Heart right ventricle (tissue), 16 donors: ENCODE measurements around the gene ULK2. TPM values are rescaled to one million over a fixed set of nuclear protein-coding genes. Genes with fewer than 3 reads are reported as not detected.

Experiments used
- ATAC-seq, 8 donors: fragments of 200-7000 bp; cut with Tn5 transposase; one replicate each; pipeline ENCODE4 v1.9.1; 2020; ENCODE audit warnings: mild to moderate bottlenecking in 8 of 8, moderate library complexity in 8 of 8, moderate number of reproducible peaks in 1 of 8
- DNase-seq, 2 donors: peaks; one replicate each; pipeline ENCODE4 v3.0.0-alpha.2; 2020
- H3K27ac ChIP-seq, 10 donors: fragments of 200-600 bp; sonication (generic) in 2 of 10; one replicate each; pipeline versions ENCODE4 v1.5.0 to v1.8.0; 2020 to 2022; ENCODE audit warnings: mild to moderate bottlenecking in 3 of 10
- H3K27me3 ChIP-seq, 7 donors: fragments of 200-600 bp; one replicate each; pipeline ENCODE4 v1.8.0; 2021 to 2022; ENCODE audit warnings: mild to moderate bottlenecking in 2 of 7
- H3K36me3 ChIP-seq, 9 donors: fragments of 200-600 bp; sonication (generic) in 1 of 9; one replicate each; pipeline versions ENCODE4 v1.5.0 to v1.8.0; 2020 to 2022; ENCODE audit warnings: mild to moderate bottlenecking in 2 of 9
- H3K4me1 ChIP-seq, 9 donors: fragments of 200-600 bp; sonication (generic) in 1 of 9; one replicate each; pipeline versions ENCODE4 v1.5.0 to v1.8.0; 2020 to 2022; ENCODE audit warnings: mild to moderate bottlenecking in 4 of 9
- H3K4me3 ChIP-seq, 10 donors: fragments of 200-600 bp; sonication (generic) in 2 of 10; one replicate each; pipeline versions ENCODE4 v1.5.0 to v1.8.0; 2020 to 2022; ENCODE audit warnings: mild to moderate bottlenecking in 7 of 10, moderate library complexity in 2 of 10
- H3K9me3 ChIP-seq, 11 donors: fragments of 200-600 bp in 10 of 11; sonication (generic) in 2 of 11; one replicate each; pipeline versions ENCODE4 v1.5.0 to v1.8.0; 2013 to 2022; ENCODE audit warnings: mild to moderate bottlenecking in 2 of 11, control low read depth in 1 of 11, moderate library complexity in 1 of 11
- WGBS, 2 donors: extraction: QIAGEN DNeasy Blood & Tissue Kit; methylation state at CpG; one replicate each; pipeline ENCODE4 v1.1.7; 2013; ENCODE audit warnings: inconsistent platforms in 1 of 2; 5-methylcytosine and 5-hydroxymethylcytosine counted together
- intact Hi-C, 10 donors: fragments of 100-400 bp; cut with DNase I; formaldehyde crosslinking; loops; one replicate each; pipeline versions ENCODE4 v1.11.1 to v1.14.2; 2022
- long read RNA-seq, 3 donors: library from polyadenylated mRNA; unstranded; transcript quantifications; one replicate each; pipeline ENCODE4 v2.0.0, GENCODE V29; 2020 to 2021
- polyA plus RNA-seq, 2 donors: library from polyadenylated mRNA; stranded (reverse); fragments of 200-250 nt; gene quantifications; one replicate each; pipeline ENCODE4 v1.2.3, GENCODE V29; 2013
- total RNA-seq, 10 donors: library from RNA; stranded (reverse); fragmentation: NEBNext Ultra II Directional in 3 of 10; extraction: Animal tissue kit (Norgen Biotek cat#: 25700) in 3 of 10; gene quantifications; one replicate each; pipeline versions ENCODE4 v1.2.1 to v1.2.4, GENCODE V29; 2021 to 2023
- TF ChIP-seq, protein P1 (sequence below), 9 donors: fragments of 200-600 bp; sonication (generic) in 2 of 9; IDR thresholded peaks; one replicate each; pipeline versions ENCODE4 v1.5.0 to v1.8.0; 2021 to 2022; ENCODE audit warnings: antibody characterized with exemption in 9 of 9, mild to moderate bottlenecking in 5 of 9, moderate library complexity in 1 of 9
- donor health status: Arrhythmogenic right ventricular cardiomyopathy.
- donor health status: ischemic (EF 13 %, LVEDD 7.1; RV severe dilation, severe dysfunction).
- donor health status: healthy with polysubstance abuse.
- donor health status: DM: no; HTN: yes; CAD: no.
- donor health status: DM: no; HTN: no; CAD: no.
- donor health status: ischemic (EF 25% LVEDD 6.9; RV normal size, moderate dysfunction).
- donor health status: ischemic (EF 25% LVEDD 5.7; RV mildly dilated, moderate dysfunction).
- donor health status: healthy.
- donor health status: DM: yes; HTN: yes; CAD: no.
- donor health status: Ischemic cardiomyopathy.
- donor health status: ischemic (EF 35%, LVEDD 5.7; RV mildly dilated, moderate dysfunction).
- donor health status: nonischemic (EF 11% LVEDD 7.7; RV severe dilation, severe dysfunction).
- donor health status: DM: yes; HTN: yes; CAD: no.
- donor health status: PGD.
- donor health status: ischemic (EF 29% LVEDD 5.4; RV normal size, mild dysfunction).
- donor health status: nonischemic (EF 23%, LVEDD 6.1; RV moderate dilation, normal function).

ULK2 gene
- total RNA-seq (10 to 100 TPM; 12.0 to 23.7 (median 18.0) TPM), polyA plus RNA-seq (1 to 10 TPM; 2.9 to 5.9 TPM)
- long read RNA-seq, donor 1, full-length matches to known transcripts: 7 of 22 reads
- long read RNA-seq, donor 1, partial matches to known transcripts: 14 of 22 reads
- long read RNA-seq, donor 1, other reads (novel, unspliced or antisense): 1 of 22 reads
- long read RNA-seq, donor 2, full-length matches to known transcripts: 13 of 20 reads
- long read RNA-seq, donor 2, partial matches to known transcripts: 5 of 20 reads
- long read RNA-seq, donor 2, other reads (novel, unspliced or antisense): 2 of 20 reads
- long read RNA-seq, donor 3, full-length matches to known transcripts: 4 of 14 reads
- long read RNA-seq, donor 3, partial matches to known transcripts: 8 of 14 reads
- long read RNA-seq, donor 3, other reads (novel, unspliced or antisense): 2 of 14 reads

DNA sequence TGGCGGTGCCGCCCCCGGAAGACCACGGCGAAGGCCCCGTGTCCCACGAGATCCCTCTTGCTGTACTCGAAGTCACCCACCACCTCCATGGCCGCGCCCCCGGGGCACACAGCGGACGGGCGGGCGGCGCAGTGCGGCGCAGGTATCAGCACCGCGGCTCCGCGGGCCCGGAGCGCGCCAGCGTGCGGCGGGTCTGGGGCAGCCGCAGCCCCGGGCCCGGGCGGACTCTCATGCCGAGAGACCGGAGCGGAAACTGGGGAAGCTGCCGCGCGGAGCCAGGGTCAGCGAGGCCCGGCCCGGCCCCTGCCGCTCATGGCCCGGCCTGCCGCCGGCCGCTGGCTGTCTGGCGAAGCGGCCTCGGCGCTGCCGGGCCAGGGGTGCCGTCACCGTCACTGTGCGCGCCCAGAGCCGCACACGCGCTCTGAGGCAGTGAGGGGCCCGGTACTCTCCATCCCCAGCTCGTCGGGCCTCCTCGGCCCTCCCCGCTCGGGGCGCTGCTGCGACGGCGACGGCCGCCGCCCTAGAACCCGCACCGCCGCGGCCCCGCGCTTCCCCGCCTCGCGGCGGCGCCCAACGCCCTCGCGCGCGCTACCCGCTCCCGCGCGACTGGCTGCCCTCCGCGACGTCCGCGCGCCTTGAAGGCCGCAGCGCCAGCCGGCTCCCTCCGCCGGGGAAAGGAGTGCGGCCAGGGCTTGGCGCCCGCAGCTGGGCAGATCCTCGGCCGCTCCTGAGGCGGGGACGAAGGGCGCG, at the start of gene ULK2:
TSS of gene ULK2 (minus strand) at position 608 of the 750 bp plus-strand sequence. CDS start at position 89, 519 bp downstream.
- Histone ChIP-seq H3K4me1 (peaks cover 0 to 23% (median 12%) of the 10 kb centered on the region in 9 donors), H3K27me3 (no peaks in the 10 kb centered on the region), H3K9me3 (no peaks in the 10 kb centered on the region), H3K36me3 (peaks cover 0 to 19% (median 2%) of the 10 kb centered on the region in 9 donors), H3K27ac (peak within 1 kb of the TSS; percentile 49 to 92 (median 78)), H3K4me3 (peak within 1 kb of the TSS; percentile 75 to 95 (median 84))
- TF ChIP-seq, protein P1, sequence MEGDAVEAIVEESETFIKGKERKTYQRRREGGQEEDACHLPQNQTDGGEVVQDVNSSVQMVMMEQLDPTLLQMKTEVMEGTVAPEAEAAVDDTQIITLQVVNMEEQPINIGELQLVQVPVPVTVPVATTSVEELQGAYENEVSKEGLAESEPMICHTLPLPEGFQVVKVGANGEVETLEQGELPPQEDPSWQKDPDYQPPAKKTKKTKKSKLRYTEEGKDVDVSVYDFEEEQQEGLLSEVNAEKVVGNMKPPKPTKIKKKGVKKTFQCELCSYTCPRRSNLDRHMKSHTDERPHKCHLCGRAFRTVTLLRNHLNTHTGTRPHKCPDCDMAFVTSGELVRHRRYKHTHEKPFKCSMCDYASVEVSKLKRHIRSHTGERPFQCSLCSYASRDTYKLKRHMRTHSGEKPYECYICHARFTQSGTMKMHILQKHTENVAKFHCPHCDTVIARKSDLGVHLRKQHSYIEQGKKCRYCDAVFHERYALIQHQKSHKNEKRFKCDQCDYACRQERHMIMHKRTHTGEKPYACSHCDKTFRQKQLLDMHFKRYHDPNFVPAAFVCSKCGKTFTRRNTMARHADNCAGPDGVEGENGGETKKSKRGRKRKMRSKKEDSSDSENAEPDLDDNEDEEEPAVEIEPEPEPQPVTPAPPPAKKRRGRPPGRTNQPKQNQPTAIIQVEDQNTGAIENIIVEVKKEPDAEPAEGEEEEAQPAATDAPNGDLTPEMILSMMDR (IDR thresholded peaks at IDR 0.05): peak in 1 of 9 donors; percentile 8
- ATAC-seq (peak; percentile 52 to 87 (median 78)), DNase-seq (peak; percentile 15 to 72)
- WGBS, 2 donors: 0% methylated on average over 90 to 111 of the region's 111 CpGs
- intact Hi-C loops: no loop called here

DNA sequence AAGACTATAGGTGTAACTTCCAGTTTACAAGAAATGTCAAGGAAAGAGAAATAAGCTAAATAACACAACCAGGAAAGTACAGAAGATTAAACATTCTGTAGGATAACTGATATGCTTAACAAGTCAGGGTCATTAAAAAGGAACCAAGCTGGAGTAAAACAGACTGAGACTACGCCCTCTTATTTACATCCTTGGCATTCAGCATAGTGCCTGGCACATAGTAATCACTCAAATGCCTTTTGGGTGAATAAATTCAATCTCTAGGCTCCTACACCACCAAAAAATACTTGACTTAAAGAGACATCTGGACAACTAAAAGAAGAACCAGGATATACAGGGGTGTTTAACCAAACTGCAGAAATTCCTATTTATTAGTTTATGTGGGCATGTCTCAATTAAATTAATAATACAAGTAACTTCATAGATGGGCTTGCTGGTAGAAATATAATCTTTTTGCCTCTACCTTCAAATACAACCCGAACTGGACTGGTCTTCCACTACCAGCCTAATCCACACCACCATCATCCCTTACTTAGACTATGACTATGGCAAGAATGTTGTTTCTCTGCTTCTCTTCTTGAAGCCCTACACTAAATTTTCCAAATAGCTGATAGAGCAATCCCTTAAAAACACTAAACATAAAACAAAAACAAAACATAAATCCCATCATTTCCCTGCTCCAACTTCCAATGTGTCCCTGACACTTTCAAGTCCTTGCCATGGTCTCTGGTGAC, 47.7 kb upstream of the ULK2 start:
- no peak overlapping the region for H3K27ac ChIP-seq
- H3K9me3 ChIP-seq: no peaks in the 10 kb centered on the region
- DNase-seq: no peak
- ATAC-seq: no peak
- H3K27me3 ChIP-seq: no peaks in the 10 kb centered on the region
- TF ChIP-seq, protein P1 (IDR thresholded peaks at IDR 0.05): no peak
- no peaks in the 10 kb centered on the region for H3K4me1 ChIP-seq
- peaks cover 0 to 100% (median 43%) of the 10 kb centered on the region in 9 donors for H3K36me3 ChIP-seq
- 94 to 96% methylated on average over 2 of the region's 2 CpGs for WGBS, 2 donors
- intact Hi-C loops: no loop called here
- no peak overlapping the region for H3K4me3 ChIP-seq

DNA sequence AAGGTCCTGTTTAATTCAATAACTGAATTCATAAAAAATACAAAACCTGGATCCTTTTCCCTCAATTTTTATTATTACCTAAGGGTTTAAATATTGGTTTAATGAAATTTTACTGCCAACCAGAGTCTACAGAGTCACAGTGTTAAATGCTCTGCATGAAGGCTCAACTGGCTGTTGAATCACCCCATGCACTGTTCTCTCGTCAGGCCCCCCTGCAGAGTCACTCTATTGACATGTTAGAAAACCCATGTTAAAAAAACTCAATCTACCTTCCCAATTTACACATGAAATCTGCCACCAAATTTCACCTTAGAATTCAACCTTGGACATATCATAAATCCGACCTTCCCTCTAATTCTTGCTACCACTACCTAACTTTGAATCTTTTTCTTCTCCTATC, 43.3 kb upstream of the ULK2 start:
- Histone ChIP-seq H3K4me3 (no peak overlapping the region), H3K9me3 (no peaks in the 10 kb centered on the region), H3K4me1 (peaks cover 0 to 5% (median 0%) of the 10 kb centered on the region in 9 donors), H3K27me3 (no peaks in the 10 kb centered on the region), H3K36me3 (peaks cover 0 to 100% (median 50%) of the 10 kb centered on the region in 9 donors), H3K27ac (no peak overlapping the region)
- intact Hi-C loops: no loop called here
- TF ChIP-seq, protein P1 (IDR thresholded peaks at IDR 0.05): no peak
- 93 to 96% methylated on average over 2 of the region's 2 CpGs for WGBS, 2 donors
- ATAC-seq (no peak), DNase-seq (no peak)

DNA sequence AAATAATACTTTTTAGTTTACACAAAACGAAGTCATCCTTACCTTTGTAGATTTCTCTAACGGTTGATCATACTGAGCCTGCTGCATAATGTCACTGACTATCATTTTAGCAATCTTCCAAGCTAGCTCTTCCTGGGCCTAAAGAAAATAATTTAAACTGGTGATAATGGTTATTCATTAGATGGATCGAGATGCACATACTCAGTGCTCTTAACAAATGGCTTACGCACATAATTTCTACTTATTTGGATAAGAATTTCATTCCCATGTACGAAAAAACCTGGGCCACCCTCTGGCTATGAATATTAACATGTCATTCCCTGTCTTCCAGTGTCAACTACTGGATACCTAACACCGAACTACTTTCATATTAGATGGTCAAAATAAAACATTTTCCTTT, 41.4 kb upstream of the ULK2 start:
- Histone ChIP-seq H3K36me3 (peaks cover 0 to 100% (median 59%) of the 10 kb centered on the region in 9 donors), H3K9me3 (no peaks in the 10 kb centered on the region), H3K27me3 (no peaks in the 10 kb centered on the region), H3K27ac (no peak overlapping the region), H3K4me3 (no peak overlapping the region), H3K4me1 (peaks cover 0 to 19% (median 0%) of the 10 kb centered on the region in 9 donors)
- TF ChIP-seq, protein P1 (IDR thresholded peaks at IDR 0.05): no peak
- DNase-seq: no peak
- intact Hi-C loops: no loop called here
- WGBS, 2 donors: 94 to 98% methylated on average over 6 of the region's 6 CpGs
- ATAC-seq: no peak
